Hepatocyte (in vitro differentiated cells): ENCODE results near the gene GLIPR1. TPM values are rescaled to one million over a fixed set of nuclear protein-coding genes. Genes with fewer than 3 reads are reported as not detected.

Experiments
- DNase-seq: peaks from one replicate; pipeline ENCODE4 v3.0.0-alpha.2; 2016; ENCODE audit warnings: low spot score
- H2AFZ ChIP-seq: fragments of 200-600 bp; sonication (generic); 2 replicates; pipeline ENCODE4 v1.6.0; 2016; ENCODE audit warnings: antibody characterized with exemption, mild to moderate bottlenecking
- H3K27ac ChIP-seq: fragments of 200-600 bp; sonication (generic); 2 replicates; pipeline ENCODE4 v1.5.1; 2016; ENCODE audit warnings: mild to moderate bottlenecking
- H3K27me3 ChIP-seq: fragments of 200-600 bp; sonication (generic); 2 replicates; pipeline ENCODE4 v1.6.1; 2016
- H3K36me3 ChIP-seq: fragments of 200-600 bp; sonication (generic); replicated peaks from 2 replicates; pipeline ENCODE4 v1.5.1; 2016; ENCODE audit warnings: low read depth; ENCODE audit not compliant: insufficient read depth
- H3K4me1 ChIP-seq: fragments of 200-600 bp; sonication (generic); 2 replicates; pipeline ENCODE4 v1.5.1; 2016; ENCODE audit warnings: mild to moderate bottlenecking, moderate library complexity; ENCODE audit not compliant: insufficient read depth
- H3K4me2 ChIP-seq: fragments of 200-600 bp; sonication (generic); 2 replicates; pipeline ENCODE4 v1.6.0; 2016
- H3K4me3 ChIP-seq: fragments of 200-600 bp; sonication (generic); 2 replicates; pipeline ENCODE4 v1.5.1; 2016; ENCODE audit warnings: mild to moderate bottlenecking
- H3K79me2 ChIP-seq: fragments of 200-600 bp; sonication (generic); 2 replicates; pipeline ENCODE4 v1.6.0; 2017; ENCODE audit warnings: mild to moderate bottlenecking
- H3K9me2 ChIP-seq: fragments of 200-600 bp; sonication (generic); replicated peaks from 2 replicates; pipeline ENCODE4 v1.6.0; 2017; ENCODE audit warnings: mild to moderate bottlenecking; ENCODE audit not compliant: insufficient read depth
- H3K9me3 ChIP-seq: fragments of 200-600 bp; sonication (generic); 2 replicates; pipeline ENCODE4 v1.5.1; 2016; ENCODE audit warnings: low read depth, mild to moderate bottlenecking
- H4K20me1 ChIP-seq: fragments of 200-600 bp; sonication (generic); 2 replicates; pipeline ENCODE4 v1.6.0; 2016; ENCODE audit warnings: mild to moderate bottlenecking; ENCODE audit not compliant: insufficient read depth, poor library complexity, severe bottlenecking
- EZH2 ChIP-seq: fragments of 200-600 bp; sonication (generic); IDR thresholded peaks from 2 replicates; pipeline ENCODE4 v1.6.1; 2016; ENCODE audit warnings: antibody characterized with exemption, mild to moderate bottlenecking, borderline replicate concordance
- EZH2phosphoT487 ChIP-seq: fragments of 200-600 bp; sonication (generic); IDR thresholded peaks from one replicate; pipeline ENCODE4 v1.6.1; 2018; ENCODE audit warnings: antibody characterized with exemption, mild to moderate bottlenecking, low read depth, moderate library complexity; ENCODE audit not compliant: unreplicated experiment, severe bottlenecking
- WGBS: methylation state at CpG from one replicate; pipeline ENCODE4 v1.1.6; 2016; ENCODE audit warnings: low lambda C conversion rate; ENCODE audit errors: missing lambda C conversion rate; 5-methylcytosine and 5-hydroxymethylcytosine counted together
- polyA plus RNA-seq: library from polyadenylated mRNA; unstranded; fragments of >200 nt; fragmentation: Nextera tagmentation; extraction: Ambion mirVana; gene quantifications from 2 replicates; pipeline ENCODE4 v1.2.1, GENCODE V29; 2016
- total RNA-seq: library from RNA; depleted of rRNA; stranded (reverse); fragments of >200 nt; gene quantifications from 2 replicates; pipeline ENCODE4 v1.2.3, GENCODE V29; 2014
- TF ChIP-seq, protein P1 (sequence below): fragments of 200-600 bp; sonication (generic); IDR thresholded peaks from 2 replicates; pipeline ENCODE4 v1.5.1; 2016; ENCODE audit warnings: antibody characterized with exemption, mild to moderate bottlenecking; ENCODE audit not compliant: poor library complexity

Gene GLIPR1
- total and polyA plus RNA-seq, 2 experiments from 2014 or later = 6.9 to 24.5 TPM

DNA sequence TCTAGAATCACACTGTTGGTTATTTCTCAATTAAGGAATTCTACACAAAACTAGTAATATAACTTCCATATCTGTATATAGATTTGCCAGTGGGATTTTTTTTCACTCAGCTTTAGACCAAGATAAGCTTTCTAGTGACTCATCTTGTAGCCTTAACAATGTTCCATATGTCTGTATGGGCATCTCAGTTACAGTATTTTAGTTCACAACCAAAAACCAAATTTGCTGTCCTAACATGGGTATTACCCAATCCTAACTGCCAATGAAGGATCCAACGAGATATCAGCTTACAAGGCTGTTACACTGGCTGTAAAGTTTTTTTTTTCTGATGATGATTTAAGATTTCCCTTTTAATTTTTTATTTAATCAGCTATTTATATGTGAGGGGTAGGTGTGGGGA lies 62.4 kb downstream of the GLIPR1 start:
- WGBS = 78% methylated on average over 1 of the region's 1 CpG
- H3K27me3 ChIP-seq = no peaks in the 10 kb centered on the region
- TF ChIP-seq, protein P1, sequence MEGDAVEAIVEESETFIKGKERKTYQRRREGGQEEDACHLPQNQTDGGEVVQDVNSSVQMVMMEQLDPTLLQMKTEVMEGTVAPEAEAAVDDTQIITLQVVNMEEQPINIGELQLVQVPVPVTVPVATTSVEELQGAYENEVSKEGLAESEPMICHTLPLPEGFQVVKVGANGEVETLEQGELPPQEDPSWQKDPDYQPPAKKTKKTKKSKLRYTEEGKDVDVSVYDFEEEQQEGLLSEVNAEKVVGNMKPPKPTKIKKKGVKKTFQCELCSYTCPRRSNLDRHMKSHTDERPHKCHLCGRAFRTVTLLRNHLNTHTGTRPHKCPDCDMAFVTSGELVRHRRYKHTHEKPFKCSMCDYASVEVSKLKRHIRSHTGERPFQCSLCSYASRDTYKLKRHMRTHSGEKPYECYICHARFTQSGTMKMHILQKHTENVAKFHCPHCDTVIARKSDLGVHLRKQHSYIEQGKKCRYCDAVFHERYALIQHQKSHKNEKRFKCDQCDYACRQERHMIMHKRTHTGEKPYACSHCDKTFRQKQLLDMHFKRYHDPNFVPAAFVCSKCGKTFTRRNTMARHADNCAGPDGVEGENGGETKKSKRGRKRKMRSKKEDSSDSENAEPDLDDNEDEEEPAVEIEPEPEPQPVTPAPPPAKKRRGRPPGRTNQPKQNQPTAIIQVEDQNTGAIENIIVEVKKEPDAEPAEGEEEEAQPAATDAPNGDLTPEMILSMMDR = no peak
- TF ChIP-seq EZH2 (no peak), EZH2phosphoT487 (no peak)
- no peaks in the 10 kb centered on the region for H3K4me1 ChIP-seq
- no peaks in the 10 kb centered on the region for H3K9me2 ChIP-seq
- no peaks in the 10 kb centered on the region for H3K79me2 ChIP-seq
- no peaks in the 10 kb centered on the region for H4K20me1 ChIP-seq
- no peaks in the 10 kb centered on the region for H3K9me3 ChIP-seq
- H3K4me3 ChIP-seq = no peak overlapping the region
- H3K27ac ChIP-seq = no peak overlapping the region
- H2AFZ ChIP-seq = no peak overlapping the region
- DNase-seq = no peak
- no peak overlapping the region for H3K4me2 ChIP-seq
- H3K36me3 ChIP-seq = no peaks in the 10 kb centered on the region

DNA sequence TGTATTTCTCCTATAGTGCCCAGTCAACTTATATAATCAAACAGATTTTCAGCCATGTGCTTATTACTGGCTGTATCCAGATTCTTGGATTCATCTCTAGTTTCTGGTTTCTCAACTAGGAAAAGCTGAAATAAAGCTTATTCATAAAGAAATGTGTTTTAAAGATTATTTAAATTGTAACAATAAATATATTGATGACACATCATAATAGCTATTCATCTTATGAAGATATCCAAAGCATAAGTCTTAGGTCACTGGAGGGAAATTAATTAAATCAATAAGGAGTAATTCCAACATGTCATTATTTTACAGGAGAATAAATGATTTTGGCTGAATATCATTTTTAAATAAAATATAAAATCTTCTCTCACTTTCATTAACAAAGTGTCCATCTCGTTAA lies 63.0 kb downstream of the GLIPR1 start:
- Histone ChIP-seq H3K27ac (no peak overlapping the region), H3K4me3 (no peak overlapping the region), H3K79me2 (no peaks in the 10 kb centered on the region), H4K20me1 (no peaks in the 10 kb centered on the region), H3K4me2 (no peak overlapping the region), H3K9me2 (no peaks in the 10 kb centered on the region), H3K9me3 (no peaks in the 10 kb centered on the region), H3K36me3 (no peaks in the 10 kb centered on the region), H3K27me3 (no peaks in the 10 kb centered on the region), H3K4me1 (no peaks in the 10 kb centered on the region), H2AFZ (no peak overlapping the region)
- no peak for DNase-seq
- TF ChIP-seq, protein P1 = no peak
- TF ChIP-seq EZH2 = no peak
- WGBS = 93% methylated on average over 1 of the region's 1 CpG

DNA sequence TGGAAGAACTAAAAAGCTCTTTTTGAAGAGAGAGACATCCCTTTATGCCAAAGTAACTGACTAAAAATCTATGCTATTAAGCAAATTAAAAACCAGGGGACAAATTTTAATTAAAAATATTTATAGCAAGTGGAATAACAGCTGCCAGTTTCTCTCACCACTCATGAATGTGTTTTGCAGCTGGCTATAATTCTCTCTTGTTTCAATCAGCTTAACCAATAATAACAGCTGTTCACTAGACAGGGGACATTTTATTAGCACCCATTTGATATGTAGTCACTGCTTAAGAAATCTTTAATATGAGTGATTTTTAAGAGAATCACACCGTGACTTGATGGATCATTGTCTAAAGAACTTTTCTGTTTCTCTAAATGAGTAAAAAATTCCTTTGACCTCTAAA lies 65.1 kb downstream of the GLIPR1 start:
- Histone ChIP-seq H4K20me1 (no peaks in the 10 kb centered on the region), H3K9me2 (no peaks in the 10 kb centered on the region), H3K4me1 (peaks cover 3% of the 10 kb centered on the region), H3K4me2 (no peak overlapping the region), H3K9me3 (no peaks in the 10 kb centered on the region), H3K79me2 (no peaks in the 10 kb centered on the region), H3K4me3 (no peak overlapping the region), H2AFZ (no peak overlapping the region), H3K27ac (no peak overlapping the region), H3K36me3 (no peaks in the 10 kb centered on the region), H3K27me3 (no peaks in the 10 kb centered on the region)
- WGBS = 89% methylated on average over 1 of the region's 1 CpG
- DNase-seq = no peak
- TF ChIP-seq EZH2phosphoT487 (no peak), EZH2 (no peak)
- TF ChIP-seq, protein P1 = no peak

DNA sequence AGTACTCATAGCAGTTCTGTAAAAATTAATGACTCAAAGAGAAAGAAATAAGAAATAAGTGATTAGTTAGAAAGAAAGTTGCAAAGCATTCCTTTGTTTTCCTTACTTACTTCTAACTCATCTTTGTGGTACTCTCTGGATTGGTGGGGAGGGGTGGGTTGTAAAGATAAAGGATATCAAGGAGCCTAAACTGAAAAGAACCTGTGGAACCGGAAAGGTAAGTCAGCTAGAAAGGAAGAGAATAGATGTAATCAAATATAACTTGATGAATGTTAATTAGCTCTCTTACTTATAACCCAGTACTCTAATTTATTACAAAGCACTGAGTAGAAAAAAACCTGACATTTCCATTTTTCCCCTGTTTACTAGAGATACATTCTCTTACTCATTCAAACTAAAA lies 68.3 kb downstream of the GLIPR1 start:
- Histone ChIP-seq H3K4me2 (no peak overlapping the region), H2AFZ (no peak overlapping the region), H3K9me2 (no peaks in the 10 kb centered on the region), H3K36me3 (no peaks in the 10 kb centered on the region), H3K4me3 (no peak overlapping the region), H3K27ac (no peak overlapping the region), H3K4me1 (peaks cover 3% of the 10 kb centered on the region), H3K79me2 (no peaks in the 10 kb centered on the region), H3K27me3 (no peaks in the 10 kb centered on the region), H3K9me3 (no peaks in the 10 kb centered on the region), H4K20me1 (no peaks in the 10 kb centered on the region)
- 57% methylated on average over 1 of the region's 1 CpG for WGBS
- no peak for DNase-seq
- TF ChIP-seq, protein P1 = no peak
- TF ChIP-seq EZH2phosphoT487 (no peak), EZH2 (no peak)
